HG03066 (cell line): Measurements from ENCODE around the gene CDH4.

Source experiments
- ATAC-seq: cut with Tn5 transposase; IDR thresholded peaks from one replicate; pipeline ENCODE4 v1.9.1; 2021; ENCODE audit warnings: low read depth; ENCODE audit not compliant: unreplicated experiment

CDH4 gene

GRCh38 chr20:61801857-61802442 lies 549.9 kb downstream of the CDH4 start:
- no peak for ATAC-seq

- no peak for ATAC-seq
Measured at GRCh38 chr20:61802721-61803311, 550.8 kb downstream of the CDH4 start.

- ATAC-seq: no peak
Measured at GRCh38 chr20:61803416-61803914, 551.4 kb downstream of the CDH4 start.

GRCh38 chr20:61803915-61804751 lies 552.1 kb downstream of the CDH4 start:
- no peak for ATAC-seq

GRCh38 chr20:61804752-61805295 lies 552.8 kb downstream of the CDH4 start:
- no peak for ATAC-seq

GRCh38 chr20:61805365-61805764 lies 553.3 kb downstream of the CDH4 start:
- no peak for ATAC-seq

GRCh38 chr20:61805781-61806180 lies 553.7 kb downstream of the CDH4 start:
- ATAC-seq: no peak

- ATAC-seq: no peak
Measured at GRCh38 chr20:61806314-61806713, 554.3 kb downstream of the CDH4 start.

GRCh38 chr20:61806995-61807394 lies 554.9 kb downstream of the CDH4 start:
- ATAC-seq: no peak

GRCh38 chr20:61807471-61808160 lies 555.6 kb downstream of the CDH4 start:
- ATAC-seq: no peak

- no peak for ATAC-seq
Measured at GRCh38 chr20:61808447-61808846, 556.4 kb downstream of the CDH4 start.

- ATAC-seq: no peak
Measured at GRCh38 chr20:61809006-61809770, 557.1 kb downstream of the CDH4 start.

GRCh38 chr20:61810066-61810737 lies 558.1 kb downstream of the CDH4 start:
- ATAC-seq: no peak

GRCh38 chr20:61810738-61811135 lies 558.7 kb downstream of the CDH4 start:
- ATAC-seq: no peak

GRCh38 chr20:61811166-61811565 lies 559.1 kb downstream of the CDH4 start:
- no peak for ATAC-seq

- ATAC-seq: no peak
Measured at GRCh38 chr20:61812121-61812844, 560.2 kb downstream of the CDH4 start.

- no peak for ATAC-seq
Measured at GRCh38 chr20:61812845-61813485, 560.9 kb downstream of the CDH4 start.

- no peak for ATAC-seq
Measured at GRCh38 chr20:61813791-61814190, 561.7 kb downstream of the CDH4 start.
